Activated CD4-positive, alpha-beta T cell treated with anti-CD3 and anti-CD28 coated beads, Interleukin-2, amount 10 ng/mL, durations not matched to agents 24 days and 14 days (primary cell): Measurements from ENCODE around the gene SMAD7. TPM values are rescaled to one million over a fixed set of nuclear protein-coding genes. Genes with fewer than 3 reads are reported as not detected.
A peak's percentile ranks its signal among the peaks of the same experiment; 100 is the strongest.

Experiments used
- DNase-seq: peaks from one replicate; pipeline ENCODE4 v3.0.0; 2022
- H3K27ac Mint-ChIP-seq: one replicate; pipeline ENCODE4 v1.8.0; 2022; ENCODE audit warnings: mild to moderate bottlenecking, mixed read lengths
- H3K27me3 Mint-ChIP-seq: one replicate; pipeline ENCODE4 v1.8.0; 2022; ENCODE audit warnings: mixed read lengths
- H3K36me3 Mint-ChIP-seq: one replicate; pipeline ENCODE4 v1.8.0; 2022; ENCODE audit warnings: low read depth, mild to moderate bottlenecking, mixed read lengths
- H3K4me1 Mint-ChIP-seq: one replicate; pipeline ENCODE4 v1.8.0; 2021; ENCODE audit warnings: mixed read lengths
- H3K4me3 Mint-ChIP-seq: one replicate; pipeline ENCODE4 v1.8.0; 2022; ENCODE audit warnings: mild to moderate bottlenecking, moderate library complexity, mixed read lengths
- H3K9me3 Mint-ChIP-seq: one replicate; pipeline ENCODE4 v1.8.0; 2021; ENCODE audit warnings: mixed read lengths
- intact Hi-C: fragments of 100-400 bp; cut with micrococcal nuclease; formaldehyde crosslinking; loops from one replicate; pipeline ENCODE4 v1.15.1; 2023
- total RNA-seq: library from RNA; stranded (reverse); gene quantifications from 2 replicates; pipeline ENCODE4 v1.2.3, GENCODE V29; 2022

The SMAD7 gene
- total RNA-seq, 1 donor from 2014 or later, result 21.8 TPM

DNA sequence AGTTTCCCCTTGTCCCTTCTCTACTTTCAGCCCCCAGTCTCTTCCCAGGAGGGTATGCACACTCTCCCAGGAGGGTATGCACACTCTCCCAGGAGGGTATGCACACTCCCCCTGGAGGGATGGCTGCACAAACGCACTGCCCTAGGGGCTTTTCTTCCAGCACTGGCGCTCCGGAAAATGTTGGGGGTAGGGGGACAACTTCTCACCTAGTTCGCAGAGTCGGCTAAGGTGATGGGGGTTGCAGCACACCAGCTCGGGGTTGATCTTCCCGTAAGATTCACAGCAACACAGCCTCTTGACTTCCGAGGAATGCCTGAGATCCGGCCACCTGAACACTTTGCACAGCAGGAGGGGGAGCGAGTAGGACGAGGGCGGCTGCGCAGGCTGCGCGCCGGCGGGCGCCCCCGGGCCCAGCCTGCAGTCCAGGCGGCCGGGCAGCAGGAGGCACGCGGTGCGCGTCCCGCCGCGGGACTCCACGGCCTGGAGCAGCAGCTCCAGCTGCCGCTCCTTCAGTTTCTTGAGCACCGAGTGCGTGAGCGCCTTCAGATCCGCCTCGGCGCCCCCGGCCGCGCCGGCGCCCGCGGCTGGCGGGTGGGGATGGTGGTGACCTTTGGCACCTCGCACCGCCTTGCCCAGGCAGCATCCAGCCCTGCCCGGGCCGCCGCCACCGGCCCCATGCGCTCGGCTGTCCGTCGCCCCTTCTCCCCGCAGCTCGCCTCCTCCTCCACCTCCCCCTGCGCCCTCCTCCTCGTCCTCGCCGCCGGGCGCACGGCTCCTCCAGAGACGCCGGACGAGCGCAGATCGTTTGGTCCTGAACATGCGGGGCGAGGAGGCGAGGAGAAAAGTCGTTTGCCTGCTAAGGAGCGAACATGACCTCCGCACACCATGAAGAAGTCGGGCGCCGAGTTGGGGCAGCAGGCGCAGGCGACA is 894 bp downstream of the SMAD7 start:
- peaks cover 38% of the 10 kb centered on the region for H3K36me3 Mint-ChIP-seq
- DNase-seq, result peak; percentile 80

DNA sequence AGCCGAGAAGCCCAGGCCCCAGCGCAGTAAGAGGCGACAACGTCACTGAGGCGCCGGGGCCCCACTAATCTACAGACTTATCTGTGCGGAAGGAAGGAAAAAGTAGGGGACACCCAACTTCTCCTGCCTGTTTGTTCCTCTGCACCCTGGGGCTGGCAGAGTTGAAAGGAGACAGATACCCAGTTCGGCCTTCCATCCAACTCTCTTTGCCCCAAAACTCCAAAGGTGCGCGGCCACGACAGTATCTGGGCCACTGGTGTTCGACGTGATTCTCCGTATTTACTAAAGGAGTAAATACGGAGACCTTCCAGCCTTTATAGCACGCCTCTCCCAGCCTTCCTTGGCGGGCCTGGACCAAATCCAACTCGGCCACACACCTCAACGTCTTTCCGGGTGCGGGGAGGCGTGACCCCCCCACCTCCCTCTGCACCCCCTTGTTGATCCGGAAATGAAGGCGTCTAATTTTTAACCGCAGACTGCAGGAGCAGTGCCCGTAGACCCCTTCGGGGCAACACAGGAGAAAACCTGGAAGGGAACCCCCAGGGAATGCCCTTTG is 1.6 kb downstream of the SMAD7 start:
- peak overlapping the region; percentile 82 for H3K27ac Mint-ChIP-seq
- H3K36me3 Mint-ChIP-seq, result peaks cover 44% of the 10 kb centered on the region
- intact Hi-C loops, result loop anchor here (1.0 to 10.0 kb wide), 4 partner anchors 8 to 536 kb away; partner anchors contain the start of gene C18orf32
- H3K27me3 Mint-ChIP-seq, result no peaks in the 10 kb centered on the region
- peaks cover 47% of the 10 kb centered on the region for H3K4me1 Mint-ChIP-seq
- H3K9me3 Mint-ChIP-seq, result no peaks in the 10 kb centered on the region
- H3K4me3 Mint-ChIP-seq, result peak overlapping the region; percentile 93
- DNase-seq, result peak; percentile 79

More for the DNA sequence above, 894 bp downstream of the SMAD7 start:
- intact Hi-C loops, result loop anchor here (1.0 to 10.0 kb wide), 6 partner anchors 9 to 535 kb away; partner anchors contain the start of gene C18orf32
- no peaks in the 10 kb centered on the region for H3K27me3 Mint-ChIP-seq
- H3K9me3 Mint-ChIP-seq, result no peaks in the 10 kb centered on the region
- H3K27ac Mint-ChIP-seq, result peak overlapping the region; percentile 87
- H3K4me3 Mint-ChIP-seq, result peak overlapping the region; percentile 93
- peaks cover 39% of the 10 kb centered on the region for H3K4me1 Mint-ChIP-seq

DNA sequence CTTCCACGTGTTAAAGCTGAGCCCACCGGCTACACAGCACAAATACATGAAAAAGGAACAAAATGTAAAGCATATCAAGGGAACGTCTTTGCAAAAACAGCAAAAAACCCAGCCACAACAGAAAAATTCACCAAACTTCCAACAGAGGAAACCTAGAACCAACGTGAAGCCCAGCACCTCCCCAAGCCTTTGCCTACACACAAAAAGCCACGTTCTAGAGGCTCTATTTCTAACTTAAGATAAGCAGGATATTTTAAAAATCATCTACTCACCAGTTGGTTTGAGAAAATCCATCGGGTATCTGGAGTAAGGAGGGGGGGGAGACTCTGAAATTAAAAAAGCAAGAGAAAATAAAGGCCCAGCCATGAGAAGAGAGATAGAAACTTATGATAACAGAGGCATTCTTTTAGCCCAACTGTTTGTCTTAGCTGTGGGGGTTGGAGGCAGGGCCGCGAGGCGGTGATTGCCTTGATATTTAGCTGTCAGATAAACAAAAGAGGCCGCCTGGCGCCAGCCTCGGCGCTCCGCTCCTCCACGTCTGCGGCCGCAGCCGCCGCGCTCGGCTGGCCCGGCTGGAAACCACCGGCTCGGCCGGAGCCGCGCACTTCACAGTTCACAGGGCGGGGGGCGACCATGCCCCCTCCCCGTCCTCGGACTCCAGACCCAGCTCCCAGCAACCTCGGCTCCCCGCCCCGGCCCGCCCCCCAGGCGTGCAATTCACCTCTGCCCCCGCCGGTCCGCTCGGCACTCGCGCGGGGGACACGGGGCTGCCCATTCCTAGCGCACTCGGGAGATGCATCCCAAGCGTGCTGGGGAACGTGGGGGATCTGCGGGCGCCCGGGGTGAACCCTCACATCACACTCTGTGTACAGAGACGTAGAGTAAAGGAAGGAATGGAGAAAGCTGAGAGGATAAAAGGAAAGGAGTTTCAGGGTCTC is 2.4 kb downstream of the SMAD7 start:
- Mint-ChIP-seq H3K9me3 (no peaks in the 10 kb centered on the region), H3K4me1 (peaks cover 54% of the 10 kb centered on the region), H3K36me3 (peaks cover 51% of the 10 kb centered on the region), H3K27me3 (no peaks in the 10 kb centered on the region), H3K4me3 (peak overlapping the region; percentile 93), H3K27ac (peak overlapping the region; percentile 84)
- intact Hi-C loops, result loop anchor here (1.0 to 10.0 kb wide), 5 partner anchors 7 to 536 kb away; partner anchors contain the start of gene C18orf32
- DNase-seq, result peak; percentile 84

DNA sequence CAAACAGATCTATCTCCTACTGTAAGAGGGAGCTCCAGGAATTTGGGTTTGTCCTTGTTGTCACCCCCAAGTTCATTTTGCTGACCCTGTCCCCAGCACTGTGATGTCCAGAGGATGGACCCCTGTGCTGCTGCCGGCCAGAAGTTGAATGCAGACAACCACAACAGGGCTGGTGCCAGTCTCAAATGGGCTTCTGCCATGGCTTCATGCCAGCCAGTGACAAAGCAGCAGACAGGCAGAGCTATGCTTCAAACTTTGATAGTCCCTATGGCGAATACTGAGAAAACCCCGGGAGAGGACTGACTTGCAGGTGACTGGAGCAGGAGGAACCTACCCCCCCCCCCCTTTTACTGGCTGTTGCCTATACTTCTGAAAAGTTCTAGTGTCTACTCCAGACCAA is 3.2 kb downstream of the SMAD7 start:
- intact Hi-C loops, result loop anchor here (10.0 kb wide), 1 partner anchor 537 kb away; the partner anchor contains the start of gene C18orf32
- Mint-ChIP-seq H3K27me3 (no peaks in the 10 kb centered on the region), H3K9me3 (no peaks in the 10 kb centered on the region)

DNA sequence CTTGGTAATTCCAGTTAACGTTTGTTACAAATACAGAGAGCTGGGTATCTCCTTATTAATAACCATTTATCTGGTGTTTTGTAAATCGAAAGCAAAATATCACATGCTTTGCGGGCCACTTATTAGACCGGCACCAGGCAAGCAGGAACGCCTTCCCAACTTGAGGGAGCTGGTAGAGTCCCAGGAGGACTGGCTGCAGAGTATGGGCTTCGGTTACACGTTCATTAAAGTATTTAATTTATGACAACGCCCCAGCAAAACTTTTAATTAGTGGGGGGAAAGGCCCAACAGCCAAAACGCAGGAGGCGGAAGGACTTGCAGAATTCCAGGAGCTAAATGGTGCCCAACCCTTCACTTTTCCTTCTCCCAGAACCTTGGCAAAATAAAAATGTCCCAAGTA is 3.7 kb downstream of the SMAD7 start:
- H3K27me3 Mint-ChIP-seq, result no peaks in the 10 kb centered on the region
- H3K27ac Mint-ChIP-seq, result no peak overlapping the region
- intact Hi-C loops, result loop anchor here (10.0 kb wide), 1 partner anchor 538 kb away; the partner anchor contains the start of gene C18orf32
- H3K36me3 Mint-ChIP-seq, result peaks cover 61% of the 10 kb centered on the region
- no peak for DNase-seq
- H3K4me1 Mint-ChIP-seq, result peaks cover 63% of the 10 kb centered on the region
- peak overlapping the region; percentile 93 for H3K4me3 Mint-ChIP-seq
- H3K9me3 Mint-ChIP-seq, result no peaks in the 10 kb centered on the region

More for the DNA sequence above, 3.2 kb downstream of the SMAD7 start:
- Mint-ChIP-seq H3K4me1 (peaks cover 60% of the 10 kb centered on the region), H3K4me3 (peak overlapping the region; percentile 93), H3K27ac (peak overlapping the region; percentile 84), H3K36me3 (peaks cover 57% of the 10 kb centered on the region)
- peak; percentile 58 for DNase-seq

DNA sequence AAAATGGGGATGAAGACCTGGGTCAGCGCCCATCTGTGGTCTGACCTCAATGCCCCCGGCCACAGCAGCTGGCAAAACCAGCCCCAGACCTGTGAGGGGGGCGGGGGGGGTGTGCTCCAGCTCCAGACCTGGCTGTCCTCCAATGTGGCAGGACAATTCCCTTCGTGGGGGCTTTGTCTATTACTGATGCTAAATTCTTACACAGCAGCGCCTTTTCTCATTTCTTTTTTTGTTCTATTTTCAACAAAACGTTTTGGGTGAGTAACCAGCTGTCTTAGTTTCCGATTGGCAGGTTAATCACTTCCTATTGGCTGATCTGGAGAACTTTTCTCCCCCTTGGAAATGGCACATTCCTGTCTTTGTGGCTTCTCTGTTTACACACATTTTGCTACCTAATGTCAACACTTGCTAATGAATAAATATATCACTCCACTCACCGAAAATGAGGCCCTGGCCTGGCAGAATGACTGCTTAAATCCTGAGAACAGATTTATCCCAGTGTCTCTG is 4.4 kb downstream of the SMAD7 start:
- DNase-seq, result no peak
- Mint-ChIP-seq H3K4me3 (peak overlapping the region; percentile 93), H3K9me3 (no peaks in the 10 kb centered on the region), H3K36me3 (peaks cover 69% of the 10 kb centered on the region), H3K4me1 (peaks cover 70% of the 10 kb centered on the region), H3K27ac (no peak overlapping the region), H3K27me3 (no peaks in the 10 kb centered on the region)
- intact Hi-C loops, result loop anchor here (10.0 kb wide), 1 partner anchor 538 kb away; the partner anchor contains the start of gene C18orf32

DNA sequence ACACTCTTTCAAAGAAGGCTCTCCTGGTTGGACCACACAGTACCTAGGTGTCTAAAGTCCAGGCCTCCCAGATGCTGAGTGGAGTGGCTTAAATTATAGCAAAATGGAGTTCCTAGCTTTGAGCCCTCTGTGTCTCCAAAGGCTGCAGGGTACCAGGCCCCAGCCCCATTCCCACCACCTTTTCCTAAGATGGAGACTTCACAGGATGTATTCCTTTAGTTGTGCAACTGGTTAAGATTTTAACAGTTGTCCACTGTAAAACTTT is 4.9 kb downstream of the SMAD7 start:
- DNase-seq, result no peak
- Mint-ChIP-seq H3K36me3 (peaks cover 73% of the 10 kb centered on the region), H3K4me1 (peaks cover 72% of the 10 kb centered on the region), H3K4me3 (peak overlapping the region; percentile 93), H3K27ac (no peak overlapping the region), H3K9me3 (no peaks in the 10 kb centered on the region), H3K27me3 (no peaks in the 10 kb centered on the region)
- intact Hi-C loops, result loop anchor here (10.0 kb wide), 1 partner anchor 539 kb away; the partner anchor contains the start of gene C18orf32

DNA sequence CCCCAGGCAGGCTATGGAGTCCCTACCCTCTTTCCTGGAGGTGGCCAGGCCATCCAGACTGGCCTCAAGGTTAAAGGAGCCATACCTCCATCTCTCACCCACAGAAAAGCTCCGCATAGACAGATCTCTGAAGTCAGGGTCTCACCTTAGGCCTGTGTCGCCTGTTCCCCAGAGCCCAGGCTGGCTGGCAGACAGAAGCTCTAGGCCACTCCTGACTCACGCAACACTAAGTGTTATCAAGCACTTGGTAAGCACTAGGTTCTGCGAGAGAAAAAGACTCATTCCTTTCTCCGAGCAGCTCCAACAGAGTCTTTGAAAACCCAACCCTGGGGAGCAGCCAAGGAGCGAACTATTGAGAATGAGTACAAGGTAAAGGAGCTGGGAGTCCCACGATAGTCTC is 6.1 kb downstream of the SMAD7 start:
- Mint-ChIP-seq H3K36me3 (peaks cover 76% of the 10 kb centered on the region), H3K27ac (no peak overlapping the region), H3K4me3 (peak overlapping the region; percentile 93), H3K27me3 (no peaks in the 10 kb centered on the region), H3K9me3 (no peaks in the 10 kb centered on the region), H3K4me1 (peaks cover 82% of the 10 kb centered on the region)
- peak; percentile 57 for DNase-seq
- intact Hi-C loops, result loop anchor here (1.0 to 10.0 kb wide), 2 partner anchors 26 to 540 kb away; partner anchors contain the start of gene C18orf32

DNA sequence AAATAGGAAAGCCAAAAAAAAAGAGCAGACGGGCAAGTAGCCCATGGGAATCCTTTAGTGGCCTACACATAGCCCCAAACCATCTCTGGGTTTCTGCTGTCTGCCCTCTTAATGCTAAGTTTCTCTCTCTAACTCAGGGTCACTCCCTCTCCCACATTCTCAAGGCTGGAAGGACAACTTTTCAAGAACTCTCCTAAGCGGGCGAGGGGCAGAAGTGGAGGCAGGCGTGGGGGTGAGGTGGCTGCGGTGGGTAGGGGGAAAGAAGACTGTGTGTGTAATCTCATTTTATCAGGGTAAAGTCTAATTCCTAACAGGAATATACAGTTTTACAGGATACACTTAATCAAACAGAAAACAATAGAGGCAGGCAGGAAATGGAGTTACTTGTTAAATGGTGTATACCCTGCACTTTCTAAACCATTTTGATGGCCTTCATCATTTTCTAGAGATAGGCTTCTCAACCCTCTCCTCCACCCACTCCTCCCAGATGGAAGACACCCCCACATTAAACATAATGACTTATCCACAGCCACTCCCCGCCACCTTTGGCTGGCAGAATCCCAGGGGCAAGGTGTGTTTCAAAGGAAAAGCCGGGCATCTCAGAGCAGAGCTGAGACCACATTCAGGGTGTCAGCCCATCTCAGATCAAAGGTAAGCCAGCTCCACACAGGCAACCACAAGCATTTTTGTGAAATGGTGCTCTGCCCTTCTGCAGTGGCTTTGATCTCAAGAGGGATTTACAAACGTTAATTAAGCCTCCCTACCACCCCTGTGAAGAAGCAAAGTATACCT is 6.8 kb downstream of the SMAD7 start:
- peaks cover 72% of the 10 kb centered on the region for H3K36me3 Mint-ChIP-seq
- DNase-seq, result peak; percentile 80
- H3K4me3 Mint-ChIP-seq, result peak overlapping the region; percentile 93
- no peaks in the 10 kb centered on the region for H3K9me3 Mint-ChIP-seq
- intact Hi-C loops, result loop anchor here (1.0 to 10.0 kb wide), 2 partner anchors 26 to 541 kb away; partner anchors contain the start of gene C18orf32
- no peaks in the 10 kb centered on the region for H3K27me3 Mint-ChIP-seq
- peak overlapping the region; percentile 12 for H3K27ac Mint-ChIP-seq
- H3K4me1 Mint-ChIP-seq, result peaks cover 85% of the 10 kb centered on the region

DNA sequence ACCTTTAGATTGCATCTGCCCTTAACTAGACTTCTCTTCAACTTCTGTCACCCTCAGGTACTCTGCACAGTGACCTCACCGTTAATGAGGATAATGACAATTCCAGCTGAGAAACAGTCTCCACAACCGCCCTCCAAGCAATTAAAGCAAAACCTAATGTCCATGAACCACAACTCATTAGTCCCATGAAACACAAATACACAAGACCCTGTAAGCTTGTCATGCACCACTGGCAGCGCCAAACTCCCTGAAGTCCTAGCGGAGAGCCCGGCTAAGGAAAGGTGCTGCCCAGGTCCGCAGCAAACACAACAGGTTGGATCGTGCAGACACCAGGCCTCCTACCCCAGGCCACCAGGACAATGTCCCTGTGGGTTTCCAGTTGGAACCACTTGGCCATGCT is 7.4 kb downstream of the SMAD7 start:
- intact Hi-C loops, result loop anchor here (10.0 kb wide), 1 partner anchor 541 kb away; the partner anchor contains the start of gene C18orf32
- peaks cover 78% of the 10 kb centered on the region for H3K36me3 Mint-ChIP-seq
- H3K27ac Mint-ChIP-seq, result no peak overlapping the region
- DNase-seq, result no peak
- H3K4me3 Mint-ChIP-seq, result peak overlapping the region; percentile 7
- peaks cover 91% of the 10 kb centered on the region for H3K4me1 Mint-ChIP-seq
- H3K9me3 Mint-ChIP-seq, result no peaks in the 10 kb centered on the region
- H3K27me3 Mint-ChIP-seq, result no peaks in the 10 kb centered on the region

DNA sequence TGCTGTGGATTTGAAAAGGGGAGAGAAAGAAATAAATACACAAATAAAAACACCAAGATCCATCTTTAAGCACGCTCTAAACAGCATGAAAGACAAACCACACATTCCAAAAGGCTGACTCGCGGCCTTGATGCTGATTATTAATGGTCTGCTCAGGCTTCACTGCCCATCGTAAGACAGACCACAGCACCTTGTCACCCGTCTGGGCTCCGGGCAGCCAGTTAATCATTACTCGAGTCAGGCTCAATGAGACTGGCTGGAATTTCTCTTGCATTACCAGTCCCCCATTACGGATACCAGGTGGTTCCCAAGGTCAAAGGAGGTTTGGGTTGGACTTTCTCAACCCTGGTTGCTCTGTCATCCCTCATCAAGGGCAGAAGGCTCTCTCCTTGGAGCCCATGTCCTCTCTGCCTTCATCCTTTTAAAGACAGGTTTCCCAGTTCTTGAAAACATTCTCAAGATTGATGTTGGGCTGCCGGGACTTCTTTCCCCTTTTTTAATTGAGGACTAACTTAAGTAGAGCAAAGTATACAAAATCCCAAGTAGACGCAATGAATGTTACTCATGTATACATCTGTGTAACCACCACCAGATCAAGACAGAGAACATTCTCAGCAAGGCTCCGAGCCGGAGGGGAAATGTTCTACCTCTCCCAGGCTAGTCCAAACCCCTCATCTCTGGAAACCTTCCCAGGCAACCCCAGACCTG is 8.1 kb downstream of the SMAD7 start:
- peaks cover 92% of the 10 kb centered on the region for H3K4me1 Mint-ChIP-seq
- no peak overlapping the region for H3K27ac Mint-ChIP-seq
- H3K27me3 Mint-ChIP-seq, result no peaks in the 10 kb centered on the region
- peak overlapping the region; percentile 82 for H3K4me3 Mint-ChIP-seq
- no peaks in the 10 kb centered on the region for H3K9me3 Mint-ChIP-seq
- H3K36me3 Mint-ChIP-seq, result peaks cover 77% of the 10 kb centered on the region
- DNase-seq, result no peak
- intact Hi-C loops, result loop anchor here (10.0 kb wide), 1 partner anchor 542 kb away; the partner anchor contains the start of gene C18orf32

DNA sequence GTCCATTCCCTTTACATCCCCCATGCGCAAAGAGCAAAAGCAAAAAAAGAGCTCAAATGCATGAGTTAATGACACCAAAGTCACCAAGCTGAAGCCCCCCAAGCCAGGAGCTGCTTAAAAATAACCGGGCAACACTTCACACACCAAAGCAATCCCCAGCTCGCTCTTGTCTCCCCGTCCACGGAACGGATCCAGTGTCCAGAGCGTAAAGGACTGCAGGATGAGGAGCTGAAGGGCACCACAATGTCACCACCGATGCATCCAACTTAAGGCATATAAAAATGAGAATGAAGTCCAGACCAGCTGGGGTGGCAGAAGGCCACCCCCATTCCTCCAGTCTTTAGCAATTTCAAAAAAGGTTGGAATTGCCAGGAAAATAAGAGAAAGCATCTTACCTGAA is 8.7 kb downstream of the SMAD7 start:
- Mint-ChIP-seq H3K4me1 (peaks cover 91% of the 10 kb centered on the region), H3K4me3 (peak overlapping the region; percentile 82), H3K36me3 (peaks cover 71% of the 10 kb centered on the region), H3K27ac (no peak overlapping the region), H3K9me3 (no peaks in the 10 kb centered on the region), H3K27me3 (no peaks in the 10 kb centered on the region)
- intact Hi-C loops, result loop anchor here (10.0 kb wide), 1 partner anchor 543 kb away; the partner anchor contains the start of gene C18orf32
- no peak for DNase-seq
